SU-DHL-6 (cell line): Measurements from ENCODE around the gene DDIT3.

Source experiments
- H2AFZ ChIP-seq: fragments of 200-600 bp; sonication (generic); 2 replicates; pipeline ENCODE4 v1.6.1; 2014; ENCODE audit warnings: low read depth, mild to moderate bottlenecking, moderate library complexity, mixed read lengths, antibody characterized with exemption, low read length; ENCODE audit not compliant: severe bottlenecking
- H3F3A ChIP-seq: fragments of 200-600 bp; shearing (Covaris generic); 2 replicates; pipeline ENCODE4 v1.6.0; 2016; ENCODE audit warnings: antibody characterized with exemption, mild to moderate bottlenecking; ENCODE audit not compliant: insufficient read depth
- H3K27ac ChIP-seq: fragments of 200-600 bp; sonication (generic); 2 replicates; pipeline ENCODE4 v1.5.1; 2016; ENCODE audit warnings: low read depth, mild to moderate bottlenecking, low read length, moderate library complexity, mixed read lengths
- H3K27me3 ChIP-seq: fragments of 200-600 bp; sonication (generic), shearing (Covaris generic); 2 replicates; pipeline ENCODE4 v1.6.0; 2014; ENCODE audit warnings: mild to moderate bottlenecking, low read length
- H3K36me3 ChIP-seq: fragments of 200-600 bp; sonication (generic); 2 replicates; pipeline ENCODE4 v1.6.1; 2014; ENCODE audit warnings: mild to moderate bottlenecking, low read length, mixed read lengths
- H3K4me2 ChIP-seq: fragments of 300-600, 200-600 bp; shearing (Covaris generic), sonication (generic); 2 replicates; pipeline ENCODE4 v1.6.0; 2014; ENCODE audit warnings: low read length, low read depth, mild to moderate bottlenecking; ENCODE audit not compliant: poor library complexity, severe bottlenecking
- H3K4me3 ChIP-seq: fragments of 200-600 bp; sonication (generic); 2 replicates; pipeline ENCODE4 v1.5.1; 2014; ENCODE audit warnings: antibody characterized with exemption, low read length, mild to moderate bottlenecking, mixed read lengths; ENCODE audit not compliant: insufficient read depth, poor library complexity, severe bottlenecking
- H3K79me2 ChIP-seq: fragments of 200-600 bp; sonication (generic); 2 replicates; pipeline ENCODE4 v1.6.1; 2014; ENCODE audit warnings: mild to moderate bottlenecking, low read length, moderate library complexity; ENCODE audit not compliant: insufficient read depth
- H3K9ac ChIP-seq: fragments of 200-600 bp; sonication (generic); 2 replicates; pipeline ENCODE4 v1.7.0; 2014; ENCODE audit warnings: mild to moderate bottlenecking, low read length
- H3K9me2 ChIP-seq: fragments of 200-600 bp; sonication (generic); replicated peaks from 2 replicates; pipeline ENCODE4 v1.6.1; 2014; ENCODE audit warnings: low read length; ENCODE audit not compliant: insufficient read depth
- H3K9me3 ChIP-seq: fragments of 200-600 bp; sonication (generic); 2 replicates; pipeline ENCODE4 v1.6.1; 2014; ENCODE audit warnings: low read length, mixed read lengths; ENCODE audit not compliant: insufficient read depth
- H4K20me1 ChIP-seq: fragments of 200-600 bp; sonication (generic); 2 replicates; pipeline ENCODE4 v1.6.1; 2014; ENCODE audit warnings: low read depth, mild to moderate bottlenecking, antibody characterized with exemption, low read length, moderate library complexity, mixed read lengths
- CTCF ChIP-seq: fragments of 200-600 bp; sonication (generic); IDR thresholded peaks from one replicate; pipeline ENCODE4 v1.5.1; 2017; ENCODE audit warnings: antibody characterized with exemption, mild to moderate bottlenecking, low read length, moderate library complexity; ENCODE audit not compliant: insufficient read depth, poor library complexity, severe bottlenecking
- EZH2phosphoT487 ChIP-seq: fragments of 200-600 bp; sonication (generic), shearing (Covaris generic); conservative IDR thresholded peaks from 2 replicates; pipeline ENCODE4 v1.6.1; 2018; ENCODE audit warnings: mild to moderate bottlenecking, antibody characterized with exemption, low read length, moderate library complexity, mixed read lengths

DDIT3 gene

GRCh38 chr12:57498571-57498970 is 21.7 kb downstream of the DDIT3 start:
- no peak overlapping the region for H3K4me3 ChIP-seq
- H3K27me3 ChIP-seq, result no peaks in the 10 kb centered on the region
- peaks cover 26% of the 10 kb centered on the region for H3K36me3 ChIP-seq
- no peaks in the 10 kb centered on the region for H3F3A ChIP-seq
- no peaks in the 10 kb centered on the region for H4K20me1 ChIP-seq
- no peak overlapping the region for H2AFZ ChIP-seq
- H3K9me3 ChIP-seq, result no peaks in the 10 kb centered on the region
- no peak overlapping the region for H3K27ac ChIP-seq
- no peaks in the 10 kb centered on the region for H3K79me2 ChIP-seq
- H3K9me2 ChIP-seq, result no peaks in the 10 kb centered on the region
- H3K9ac ChIP-seq, result no peak overlapping the region
- H3K4me2 ChIP-seq, result no peak overlapping the region
- no peak for TF ChIP-seq CTCF
- no peak for TF ChIP-seq EZH2phosphoT487

DNA sequence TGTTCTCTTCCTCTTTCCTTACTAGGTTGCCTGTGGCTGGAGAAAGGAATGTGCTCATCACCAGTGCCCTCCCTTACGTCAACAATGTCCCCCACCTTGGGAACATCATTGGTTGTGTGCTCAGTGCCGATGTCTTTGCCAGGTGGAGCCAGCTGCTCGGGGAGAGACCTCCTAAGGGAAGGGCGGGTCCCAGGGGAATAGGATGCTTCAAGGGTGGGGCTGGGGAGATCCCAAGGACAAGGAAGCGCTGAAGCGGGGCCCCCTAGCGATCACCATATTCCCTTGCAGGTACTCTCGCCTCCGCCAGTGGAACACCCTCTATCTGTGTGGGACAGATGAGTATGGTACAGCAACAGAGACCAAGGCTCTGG is 22.2 kb downstream of the DDIT3 start:
- Histone ChIP-seq H3K9me2 (no peaks in the 10 kb centered on the region), H3K9me3 (no peaks in the 10 kb centered on the region), H3K36me3 (peaks cover 26% of the 10 kb centered on the region), H3K79me2 (no peaks in the 10 kb centered on the region), H4K20me1 (no peaks in the 10 kb centered on the region), H2AFZ (no peak overlapping the region), H3F3A (no peaks in the 10 kb centered on the region), H3K9ac (no peak overlapping the region), H3K27ac (no peak overlapping the region), H3K27me3 (no peaks in the 10 kb centered on the region), H3K4me3 (no peak overlapping the region), H3K4me2 (no peak overlapping the region)
- TF ChIP-seq EZH2phosphoT487 (no peak), CTCF (no peak)

DNA sequence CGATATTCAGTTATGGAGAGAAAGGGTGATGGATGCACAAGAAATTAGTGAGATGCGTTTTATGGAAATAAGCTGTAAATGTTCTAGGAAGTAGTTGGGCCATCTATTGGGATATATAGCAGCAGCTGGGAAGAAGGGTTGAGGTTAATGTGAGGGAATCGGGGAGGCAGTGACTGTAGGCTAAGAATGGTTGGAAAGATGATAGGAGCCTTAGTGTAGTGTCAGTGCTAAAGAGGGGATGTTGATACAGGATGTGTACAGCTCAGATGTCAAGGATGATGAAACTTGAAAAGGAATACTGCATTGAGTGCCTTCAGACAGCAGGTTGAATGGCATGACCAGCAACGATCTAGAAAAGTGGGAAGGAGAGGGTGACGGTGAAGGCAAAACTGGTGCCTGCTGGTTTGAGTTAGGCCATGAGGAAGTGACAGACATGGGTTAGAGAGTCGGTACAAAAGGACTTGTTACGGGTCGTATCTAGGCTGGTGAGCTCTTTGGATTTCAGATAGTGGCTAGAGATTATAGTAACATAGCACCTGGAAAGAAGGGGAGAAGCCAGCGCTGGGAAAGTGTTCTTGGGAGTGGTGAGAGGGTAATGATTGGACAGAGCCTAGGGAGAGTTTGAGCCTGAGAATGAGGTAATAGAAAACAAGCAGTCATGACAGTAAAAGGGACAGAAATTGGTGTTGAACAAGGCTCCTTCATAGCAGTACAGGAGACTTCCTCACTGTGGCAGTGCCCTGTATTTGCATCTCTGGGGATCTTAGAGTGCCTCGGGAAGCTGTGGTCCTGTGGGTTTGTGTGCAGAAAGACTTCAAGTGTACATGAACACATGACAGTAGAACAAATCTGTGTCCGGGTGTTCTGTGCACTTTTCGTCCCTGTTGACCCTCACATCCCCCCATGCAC is 22.8 kb downstream of the DDIT3 start:
- Histone ChIP-seq H3K9me2 (no peaks in the 10 kb centered on the region), H3F3A (0 out of 2 replicates have a peak, but pooled peaks cover 5% of the 10 kb centered on the region), H3K79me2 (no peaks in the 10 kb centered on the region), H3K9ac (no peak overlapping the region), H3K4me2 (no peak overlapping the region), H3K36me3 (peaks cover 32% of the 10 kb centered on the region), H3K27me3 (no peaks in the 10 kb centered on the region), H4K20me1 (no peaks in the 10 kb centered on the region), H2AFZ (no peak overlapping the region), H3K9me3 (no peaks in the 10 kb centered on the region), H3K4me3 (no peak overlapping the region), H3K27ac (no peak overlapping the region)
- TF ChIP-seq EZH2phosphoT487, result no peak
- no peak for TF ChIP-seq CTCF
